Uterus (tissue), 4 donors: Measurements from ENCODE around the gene SESTD1. TPM values are rescaled to one million over a fixed set of nuclear protein-coding genes. Genes with fewer than 3 reads are reported as not detected.

Experiments
- DNase-seq, 2 donors: peaks; one replicate each; pipeline ENCODE4 v3.0.0-alpha.2; 2019 to 2020
- H3K27ac ChIP-seq, 2 donors: fragments of 200-600 bp; sonication (generic); 1 replicate in 1 of 2; 2 replicates in 1 of 2; pipeline ENCODE4 v1.5.1; 2016 to 2018
- H3K27me3 ChIP-seq, 2 donors: fragments of 200-600 bp; sonication (generic); one replicate each; pipeline ENCODE4 v1.5.1; 2018 to 2019; ENCODE audit warnings: control low read depth in 1 of 2
- H3K36me3 ChIP-seq, 2 donors: fragments of 200-600 bp; sonication (generic); one replicate each; pipeline ENCODE4 v1.5.1; 2019; ENCODE audit warnings: control low read depth in 1 of 2
- H3K4me1 ChIP-seq, 2 donors: fragments of 200-600 bp; sonication (generic); one replicate each; pipeline ENCODE4 v1.5.1; 2018 to 2019; ENCODE audit warnings: control low read depth in 1 of 2
- H3K4me3 ChIP-seq, 2 donors: fragments of 200-600 bp; sonication (generic); 1 replicate in 1 of 2; 2 replicates in 1 of 2; pipeline ENCODE4 v1.5.1; 2018 to 2019; ENCODE audit warnings: mild to moderate bottlenecking in 1 of 2
- H3K9me3 ChIP-seq, 2 donors: fragments of 200-600 bp; sonication (generic); one replicate each; pipeline ENCODE4 v1.5.1; 2019; ENCODE audit warnings: control low read depth in 1 of 2
- CTCF ChIP-seq, 4 experiments: fragments of 200-600 bp in 2 of 4; fragments of 450-650 bp in 2 of 4; sonication (generic) in 2 of 4; IDR thresholded peaks; one replicate each; pipeline ENCODE4 v1.5.1; 2016 to 2019; ENCODE audit warnings: antibody characterized with exemption in 4 of 4, mild to moderate bottlenecking in 2 of 4, moderate library complexity in 1 of 4
- POLR2A ChIP-seq, 2 donors: fragments of 450-650 bp; IDR thresholded peaks; one replicate each; pipeline ENCODE4 v1.6.1; 2016; ENCODE audit warnings: antibody characterized with exemption in 2 of 2, mild to moderate bottlenecking in 1 of 2, moderate library complexity in 1 of 2
- intact Hi-C: fragments of 100-400 bp; cut with DNase I; formaldehyde crosslinking; loops from one replicate; pipeline ENCODE4 v1.15.1; 2023; ENCODE audit warnings: low total_unique reads
- total RNA-seq, 4 donors: library from RNA; depleted of rRNA in 3 of 4; stranded (reverse); fragments of >200 nt in 3 of 4; gene quantifications; one replicate each; pipeline versions ENCODE4 v1.1.0 to v1.2.4, GENCODE V29; 2014 to 2023
- donor health status: DM: yes; HTN: yes; CAD: no.

The SESTD1 gene
- total RNA-seq, 4 donors from 2014 or later: 5.6 to 64.7 (median 32.8) TPM

GRCh38 chr2:179274749-179275148 lies 10.1 kb upstream of the SESTD1 start:
- Histone ChIP-seq H3K36me3 (no peaks in the 10 kb centered on the region), H3K4me1 (no peaks in the 10 kb centered on the region), H3K27ac (no peak overlapping the region), H3K4me3 (no peak overlapping the region), H3K9me3 (no peaks in the 10 kb centered on the region), H3K27me3 (no peaks in the 10 kb centered on the region)
- no peak for TF ChIP-seq POLR2A (IDR thresholded peaks at IDR 0.05)
- no peak for TF ChIP-seq CTCF (IDR thresholded peaks at IDR 0.05)
- DNase-seq: no peak
- intact Hi-C loops: no loop called here

GRCh38 chr2:179273461-179273962 lies 8.9 kb upstream of the SESTD1 start:
- Histone ChIP-seq H3K4me1 (no peaks in the 10 kb centered on the region), H3K27me3 (no peaks in the 10 kb centered on the region), H3K27ac (no peak overlapping the region), H3K9me3 (no peaks in the 10 kb centered on the region), H3K4me3 (no peak overlapping the region), H3K36me3 (no peaks in the 10 kb centered on the region)
- TF ChIP-seq CTCF (IDR thresholded peaks at IDR 0.05) (no peak), POLR2A (IDR thresholded peaks at IDR 0.05) (no peak)
- no peak for DNase-seq
- intact Hi-C loops: no loop called here

- no peaks in the 10 kb centered on the region for H3K36me3 ChIP-seq
- no peaks in the 10 kb centered on the region for H3K9me3 ChIP-seq
- no peak for TF ChIP-seq CTCF (IDR thresholded peaks at IDR 0.05)
- TF ChIP-seq POLR2A (IDR thresholded peaks at IDR 0.05): no peak
- no peak overlapping the region for H3K4me3 ChIP-seq
- peak overlapping the region; percentile 9 to 24 for H3K27ac ChIP-seq
- H3K4me1 ChIP-seq: no peaks in the 10 kb centered on the region
- no peak for DNase-seq
- intact Hi-C loops: no loop called here
- H3K27me3 ChIP-seq: no peaks in the 10 kb centered on the region
Observed at GRCh38 chr2:179272406-179273192, 8.0 kb upstream of the SESTD1 start.

GRCh38 chr2:179270689-179271088 lies 6.1 kb upstream of the SESTD1 start:
- intact Hi-C loops: no loop called here
- Histone ChIP-seq H3K27ac (no peak overlapping the region), H3K4me3 (no peak overlapping the region), H3K27me3 (no peaks in the 10 kb centered on the region), H3K36me3 (no peaks in the 10 kb centered on the region), H3K4me1 (no peaks in the 10 kb centered on the region), H3K9me3 (no peaks in the 10 kb centered on the region)
- no peak for DNase-seq
- no peak for TF ChIP-seq POLR2A (IDR thresholded peaks at IDR 0.05)
- TF ChIP-seq CTCF (IDR thresholded peaks at IDR 0.05): no peak

- TF ChIP-seq POLR2A (IDR thresholded peaks at IDR 0.05) (no peak), CTCF (IDR thresholded peaks at IDR 0.05) (no peak)
- Histone ChIP-seq H3K36me3 (no peaks in the 10 kb centered on the region), H3K4me1 (no peaks in the 10 kb centered on the region), H3K4me3 (no peak overlapping the region), H3K27me3 (no peaks in the 10 kb centered on the region), H3K9me3 (no peaks in the 10 kb centered on the region), H3K27ac (no peak overlapping the region)
- intact Hi-C loops: no loop called here
- no peak for DNase-seq
Observed at GRCh38 chr2:179268277-179268925, 3.8 kb upstream of the SESTD1 start.
